ENCODE data around the gene RNF20.

- TF ChIP-seq POLR2AphosphoS5 (IDR thresholded peaks at IDR 0.05; ENCODE audit: borderline replicate concordance, low read depth, low read length) (no peak), EZH2 (IDR thresholded peaks at IDR 0.05) (no peak), FOXP2 (optimal IDR thresholded peaks at IDR 0.05; ENCODE audit: control extremely low read depth, extremely low read length, insufficient read depth) (no peak)
These were observed 19.6 kb upstream of the RNF20 start for GRCh38 chr9:101514071-101514470.

Measured in SK-N-MC (cell line).